T-helper 2 cell treated with Interferon-gamma antibody and Interleukin-4, amounts not matched to agents 100 ng/mL and 5 ng/mL, for 36 hours (primary cell): Measurements from ENCODE around the gene PDILT. TPM values are rescaled to one million over a fixed set of nuclear protein-coding genes. Genes with fewer than 3 reads are reported as not detected.

Experiments
- total RNA-seq: library from RNA; stranded (reverse); gene quantifications from 2 replicates; pipeline ENCODE4 v1.2.3, GENCODE V29; 2022

PDILT gene
- total RNA-seq, 1 donor from 2014 or later, result not detected

Other genes with a start within 250 kb of the PDILT start
- gene GP2, start 77.2 kb downstream of the PDILT start, total RNA-seq, result not detected in 2 replicates
- not detected in 2 replicates for gene UMOD, start 52.0 kb downstream of the PDILT start, total RNA-seq
- not detected in 2 replicates for gene ACSM5, start 4.8 kb upstream of the PDILT start, total RNA-seq
- gene ACSM2A, start 46.8 kb upstream of the PDILT start, total RNA-seq, result not detected in 2 replicates
- not detected in 2 replicates for gene ACSM2B, start 171.6 kb upstream of the PDILT start, total RNA-seq